ENCODE results near the gene NLN.
"Not testable (repeated sequence)": the region's sequence is repeated elsewhere in the genome, so short reads cannot be mapped to it uniquely, and the experiment has no call there.

- not testable (repeated sequence) for TF ChIP-seq CTCF, POLR2A (IDR thresholded peaks at IDR 0.05)
Observed at GRCh38 chr5:65676056-65676455, 45.9 kb upstream of the NLN start.

Data from adrenal gland (tissue), 5 donors.